Measurements from ENCODE around the gene ALKBH3.

The ALKBH3 gene

GRCh38 chr11:43918662-43919061 is 38.0 kb downstream of the ALKBH3 start:
- ATAC-seq (replicated peaks; ENCODE audit: extremely low read depth, poor library complexity, severe bottlenecking) (no peak), DNase-seq (ENCODE audit: low spot score in 2 of 2) (no peak)
- H3K4me1 Mint-ChIP-seq = no peaks in the 10 kb centered on the region
- no peaks in the 10 kb centered on the region for H3K27me3 Mint-ChIP-seq
- no peak overlapping the region for H3K27ac Mint-ChIP-seq (ENCODE audit: low read depth)
- no peaks in the 10 kb centered on the region for H3K9me3 Mint-ChIP-seq
- peaks cover 39% of the 10 kb centered on the region for H3K36me3 Mint-ChIP-seq (ENCODE audit: insufficient read depth)
- H3K4me3 Mint-ChIP-seq = no peak overlapping the region

GRCh38 chr11:43919852-43920597 is 39.4 kb downstream of the ALKBH3 start:
- Mint-ChIP-seq H3K36me3 (ENCODE audit: insufficient read depth) (peaks cover 34% of the 10 kb centered on the region), H3K4me3 (no peak overlapping the region), H3K9me3 (no peaks in the 10 kb centered on the region), H3K27ac (ENCODE audit: low read depth) (no peak overlapping the region), H3K27me3 (no peaks in the 10 kb centered on the region), H3K4me1 (no peaks in the 10 kb centered on the region)
- no peak for ATAC-seq (replicated peaks; ENCODE audit: extremely low read depth, poor library complexity, severe bottlenecking)
- DNase-seq (ENCODE audit: low spot score in 2 of 2) = no peak

- H3K4me3 Mint-ChIP-seq = no peak overlapping the region
- H3K9me3 Mint-ChIP-seq = no peaks in the 10 kb centered on the region
- H3K27ac Mint-ChIP-seq (ENCODE audit: low read depth) = no peak overlapping the region
- no peaks in the 10 kb centered on the region for H3K27me3 Mint-ChIP-seq
- ATAC-seq (replicated peaks; ENCODE audit: extremely low read depth, poor library complexity, severe bottlenecking) (no peak), DNase-seq (ENCODE audit: low spot score in 2 of 2) (no peak)
- no peaks in the 10 kb centered on the region for H3K4me1 Mint-ChIP-seq
- peaks cover 34% of the 10 kb centered on the region for H3K36me3 Mint-ChIP-seq (ENCODE audit: insufficient read depth)
Observed at GRCh38 chr11:43920598-43921419, 40.2 kb downstream of the ALKBH3 start.

- Mint-ChIP-seq H3K9me3 (no peaks in the 10 kb centered on the region), H3K4me1 (no peaks in the 10 kb centered on the region), H3K36me3 (ENCODE audit: insufficient read depth) (peaks cover 31% of the 10 kb centered on the region), H3K4me3 (no peak overlapping the region), H3K27me3 (no peaks in the 10 kb centered on the region), H3K27ac (ENCODE audit: low read depth) (no peak overlapping the region)
- ATAC-seq (replicated peaks; ENCODE audit: extremely low read depth, poor library complexity, severe bottlenecking) (no peak), DNase-seq (ENCODE audit: low spot score in 2 of 2) (no peak)
Observed at GRCh38 chr11:43921561-43922294, 41.1 kb downstream of the ALKBH3 start.

- H3K36me3 Mint-ChIP-seq (ENCODE audit: insufficient read depth) = peaks cover 28% of the 10 kb centered on the region
- ATAC-seq (replicated peaks; ENCODE audit: extremely low read depth, poor library complexity, severe bottlenecking) = no peak
- H3K27me3 Mint-ChIP-seq = no peaks in the 10 kb centered on the region
- no peak overlapping the region for H3K27ac Mint-ChIP-seq (ENCODE audit: low read depth)
- no peaks in the 10 kb centered on the region for H3K9me3 Mint-ChIP-seq
- DNase-seq (ENCODE audit: low spot score in 2 of 2) = no peak
- no peaks in the 10 kb centered on the region for H3K4me1 Mint-ChIP-seq
- H3K4me3 Mint-ChIP-seq = no peak overlapping the region
Observed at GRCh38 chr11:43922295-43922648, 41.6 kb downstream of the ALKBH3 start.

- Mint-ChIP-seq H3K27me3 (no peaks in the 10 kb centered on the region), H3K27ac (ENCODE audit: low read depth) (no peak overlapping the region)
Observed at GRCh38 chr11:43922744-43923405, 42.2 kb downstream of the ALKBH3 start.

GRCh38 chr11:43923406-43924111 is 42.9 kb downstream of the ALKBH3 start:
- no peak for ATAC-seq (replicated peaks; ENCODE audit: extremely low read depth, poor library complexity, severe bottlenecking)
- Mint-ChIP-seq H3K4me1 (no peaks in the 10 kb centered on the region), H3K4me3 (no peak overlapping the region), H3K9me3 (no peaks in the 10 kb centered on the region), H3K36me3 (ENCODE audit: insufficient read depth) (peaks cover 24% of the 10 kb centered on the region), H3K27me3 (no peaks in the 10 kb centered on the region), H3K27ac (ENCODE audit: low read depth) (no peak overlapping the region)
- no peak for DNase-seq (ENCODE audit: low spot score in 2 of 2)

More at GRCh38 chr11:43922744-43923405, 42.2 kb downstream of the ALKBH3 start:
- H3K9me3 Mint-ChIP-seq = no peaks in the 10 kb centered on the region
- DNase-seq (ENCODE audit: low spot score in 2 of 2) (no peak), ATAC-seq (replicated peaks; ENCODE audit: extremely low read depth, poor library complexity, severe bottlenecking) (no peak)
- peaks cover 27% of the 10 kb centered on the region for H3K36me3 Mint-ChIP-seq (ENCODE audit: insufficient read depth)
- H3K4me3 Mint-ChIP-seq = no peak overlapping the region
- H3K4me1 Mint-ChIP-seq = no peaks in the 10 kb centered on the region

DNA sequence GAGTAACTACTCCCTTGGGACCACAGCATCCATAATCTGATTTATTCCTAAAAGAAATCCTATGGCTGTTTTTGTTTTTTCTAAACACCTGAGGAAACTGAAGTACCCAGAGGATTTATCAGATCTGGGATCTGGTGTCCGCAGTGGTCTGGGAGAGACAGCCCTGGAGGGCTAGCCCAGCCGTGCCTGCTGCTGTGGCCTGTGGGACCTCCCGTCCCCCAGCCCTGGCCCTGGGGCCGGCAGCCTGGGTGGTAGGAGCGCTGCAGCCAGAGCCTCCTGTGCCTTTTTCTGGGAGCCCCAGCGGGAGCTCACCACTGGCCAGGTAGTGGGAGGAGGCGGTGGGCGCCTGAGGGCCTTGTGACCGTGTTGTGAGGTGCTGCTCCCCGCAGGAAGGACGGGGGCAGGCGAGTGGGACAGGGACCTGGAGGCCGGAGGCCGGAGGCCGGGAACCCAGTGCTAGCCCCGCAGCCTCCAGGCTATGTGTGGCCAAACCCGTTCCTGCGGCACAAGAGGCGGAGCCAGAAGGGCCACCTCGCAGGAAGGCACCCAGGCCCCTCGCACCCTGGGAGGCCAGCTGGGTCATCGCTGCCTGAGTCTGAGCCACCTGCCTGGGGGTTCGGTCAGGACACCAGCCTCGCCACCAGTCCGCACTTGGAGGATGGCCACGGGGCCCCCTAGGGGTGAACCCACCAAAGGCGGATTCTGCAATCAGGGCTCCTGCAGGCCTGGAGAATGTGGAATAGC is 43.7 kb downstream of the ALKBH3 start:
- ATAC-seq (replicated peaks; ENCODE audit: extremely low read depth, poor library complexity, severe bottlenecking) (no peak), DNase-seq (ENCODE audit: low spot score in 2 of 2) (no peak)
- H3K27me3 Mint-ChIP-seq = no peaks in the 10 kb centered on the region
- no peak overlapping the region for H3K27ac Mint-ChIP-seq (ENCODE audit: low read depth)
- no peaks in the 10 kb centered on the region for H3K4me1 Mint-ChIP-seq
- H3K9me3 Mint-ChIP-seq = no peaks in the 10 kb centered on the region
- H3K36me3 Mint-ChIP-seq (ENCODE audit: insufficient read depth) = peaks cover 20% of the 10 kb centered on the region
- H3K4me3 Mint-ChIP-seq = no peak overlapping the region

GRCh38 chr11:43925063-43925931 is 44.7 kb downstream of the ALKBH3 start:
- no peak for DNase-seq (ENCODE audit: low spot score in 2 of 2)
- Mint-ChIP-seq H3K4me1 (peaks cover 2% of the 10 kb centered on the region), H3K27ac (ENCODE audit: low read depth) (no peak overlapping the region), H3K27me3 (no peaks in the 10 kb centered on the region), H3K4me3 (no peak overlapping the region), H3K36me3 (ENCODE audit: insufficient read depth) (peaks cover 13% of the 10 kb centered on the region), H3K9me3 (no peaks in the 10 kb centered on the region)
- no peak for ATAC-seq (replicated peaks; ENCODE audit: extremely low read depth, poor library complexity, severe bottlenecking)

- peaks cover 9% of the 10 kb centered on the region for H3K36me3 Mint-ChIP-seq (ENCODE audit: insufficient read depth)
- peaks cover 6% of the 10 kb centered on the region for H3K4me1 Mint-ChIP-seq
- H3K4me3 Mint-ChIP-seq = no peak overlapping the region
Observed at GRCh38 chr11:43925932-43926505, 45.4 kb downstream of the ALKBH3 start.

More at GRCh38 chr11:43925932-43926505, 45.4 kb downstream of the ALKBH3 start:
- no peak for DNase-seq (ENCODE audit: low spot score in 2 of 2)
- Mint-ChIP-seq H3K27ac (ENCODE audit: low read depth) (no peak overlapping the region), H3K9me3 (no peaks in the 10 kb centered on the region), H3K27me3 (no peaks in the 10 kb centered on the region)
- ATAC-seq (replicated peaks; ENCODE audit: extremely low read depth, poor library complexity, severe bottlenecking) = no peak
